Measurements from ENCODE around the gene UBLCP1.
"Not testable (repeated sequence)": the region's sequence is repeated elsewhere in the genome, so short reads cannot be mapped to it uniquely, and the experiment has no call there.

UBLCP1 gene

DNA sequence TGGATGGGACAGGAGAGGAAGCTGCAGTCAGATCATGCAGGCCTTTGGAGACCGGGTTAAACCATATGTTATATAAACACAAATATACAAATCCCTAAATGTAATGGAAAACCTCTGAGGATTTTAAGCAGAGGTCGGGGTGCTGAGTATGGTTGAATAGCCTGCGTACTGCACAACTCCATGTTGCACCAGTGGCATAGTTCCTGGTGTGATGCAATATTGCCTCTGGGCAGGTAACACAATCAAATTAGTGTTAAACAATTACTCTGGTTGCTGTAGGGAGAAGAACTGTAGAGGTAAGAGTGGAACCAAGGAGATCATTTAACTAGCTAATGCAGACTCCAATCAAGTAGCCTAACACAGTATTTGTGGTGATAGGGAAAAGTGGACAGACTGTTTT is 32.4 kb upstream of the UBLCP1 start:
- Histone ChIP-seq H3K9me2 (replicated peaks; ENCODE audit: control insufficient read depth, low read length) (no peaks in the 10 kb centered on the region), H4K20me1 (ENCODE audit: control insufficient read depth, insufficient read depth, low read depth, low read length) (no peaks in the 10 kb centered on the region), H3K4me3 (ENCODE audit: low read length) (no peak overlapping the region), H3K4me2 (ENCODE audit: low read length) (no peak overlapping the region), H3F3A (ENCODE audit: control insufficient read depth, insufficient read depth) (no peaks in the 10 kb centered on the region), H3K27me3 (ENCODE audit: control insufficient read depth, low read length) (peaks cover 17% of the 10 kb centered on the region), H3K36me3 (ENCODE audit: control insufficient read depth, low read length) (no peaks in the 10 kb centered on the region), H3K4me1 (ENCODE audit: control insufficient read depth, low read length) (no peaks in the 10 kb centered on the region), H3K79me2 (ENCODE audit: control insufficient read depth, low read length) (no peaks in the 10 kb centered on the region), H3K9me3 (ENCODE audit: control insufficient read depth, insufficient read depth, low read length) (no peaks in the 10 kb centered on the region), H3K27ac (ENCODE audit: low read depth, low read length) (no peak overlapping the region)
- TF ChIP-seq, protein P1, sequence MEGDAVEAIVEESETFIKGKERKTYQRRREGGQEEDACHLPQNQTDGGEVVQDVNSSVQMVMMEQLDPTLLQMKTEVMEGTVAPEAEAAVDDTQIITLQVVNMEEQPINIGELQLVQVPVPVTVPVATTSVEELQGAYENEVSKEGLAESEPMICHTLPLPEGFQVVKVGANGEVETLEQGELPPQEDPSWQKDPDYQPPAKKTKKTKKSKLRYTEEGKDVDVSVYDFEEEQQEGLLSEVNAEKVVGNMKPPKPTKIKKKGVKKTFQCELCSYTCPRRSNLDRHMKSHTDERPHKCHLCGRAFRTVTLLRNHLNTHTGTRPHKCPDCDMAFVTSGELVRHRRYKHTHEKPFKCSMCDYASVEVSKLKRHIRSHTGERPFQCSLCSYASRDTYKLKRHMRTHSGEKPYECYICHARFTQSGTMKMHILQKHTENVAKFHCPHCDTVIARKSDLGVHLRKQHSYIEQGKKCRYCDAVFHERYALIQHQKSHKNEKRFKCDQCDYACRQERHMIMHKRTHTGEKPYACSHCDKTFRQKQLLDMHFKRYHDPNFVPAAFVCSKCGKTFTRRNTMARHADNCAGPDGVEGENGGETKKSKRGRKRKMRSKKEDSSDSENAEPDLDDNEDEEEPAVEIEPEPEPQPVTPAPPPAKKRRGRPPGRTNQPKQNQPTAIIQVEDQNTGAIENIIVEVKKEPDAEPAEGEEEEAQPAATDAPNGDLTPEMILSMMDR (IDR thresholded peaks at IDR 0.05; ENCODE audit: low read depth, low read length, poor library complexity, severe bottlenecking), result no peak

DNA sequence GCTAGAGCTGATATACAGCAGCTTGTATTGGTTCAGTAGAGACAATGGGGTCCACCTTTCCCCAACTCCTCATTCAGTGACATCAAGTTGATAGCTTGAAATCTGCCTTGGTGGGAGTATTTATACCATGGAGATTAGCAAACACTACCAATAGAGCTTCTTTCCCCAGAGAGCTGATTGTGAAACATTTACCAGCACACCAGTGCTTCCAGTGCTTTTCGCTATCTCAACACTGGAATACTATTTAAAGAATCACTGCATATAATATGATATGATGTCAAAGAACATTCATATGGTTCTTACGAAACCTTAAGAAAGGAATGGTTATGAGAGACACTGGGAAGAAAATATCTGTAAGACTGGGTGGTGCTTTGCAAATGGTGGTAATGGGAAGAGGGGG is 31.9 kb upstream of the UBLCP1 start:
- Histone ChIP-seq H3F3A (ENCODE audit: control insufficient read depth, insufficient read depth) (no peaks in the 10 kb centered on the region), H3K79me2 (ENCODE audit: control insufficient read depth, low read length) (no peaks in the 10 kb centered on the region), H3K27me3 (ENCODE audit: control insufficient read depth, low read length) (peaks cover 17% of the 10 kb centered on the region), H3K4me2 (ENCODE audit: low read length) (no peak overlapping the region), H3K4me3 (ENCODE audit: low read length) (no peak overlapping the region), H3K4me1 (ENCODE audit: control insufficient read depth, low read length) (no peaks in the 10 kb centered on the region), H3K27ac (ENCODE audit: low read depth, low read length) (no peak overlapping the region), H3K9me3 (ENCODE audit: control insufficient read depth, insufficient read depth, low read length) (no peaks in the 10 kb centered on the region), H3K9me2 (replicated peaks; ENCODE audit: control insufficient read depth, low read length) (no peaks in the 10 kb centered on the region), H4K20me1 (ENCODE audit: control insufficient read depth, insufficient read depth, low read depth, low read length) (no peaks in the 10 kb centered on the region), H3K36me3 (ENCODE audit: control insufficient read depth, low read length) (no peaks in the 10 kb centered on the region)
- TF ChIP-seq, protein P1 (IDR thresholded peaks at IDR 0.05; ENCODE audit: low read depth, low read length, poor library complexity, severe bottlenecking), result no peak
- no peak for TF ChIP-seq EZH2phosphoT487 (IDR thresholded peaks at IDR 0.05; ENCODE audit: borderline replicate concordance, low read length)

DNA sequence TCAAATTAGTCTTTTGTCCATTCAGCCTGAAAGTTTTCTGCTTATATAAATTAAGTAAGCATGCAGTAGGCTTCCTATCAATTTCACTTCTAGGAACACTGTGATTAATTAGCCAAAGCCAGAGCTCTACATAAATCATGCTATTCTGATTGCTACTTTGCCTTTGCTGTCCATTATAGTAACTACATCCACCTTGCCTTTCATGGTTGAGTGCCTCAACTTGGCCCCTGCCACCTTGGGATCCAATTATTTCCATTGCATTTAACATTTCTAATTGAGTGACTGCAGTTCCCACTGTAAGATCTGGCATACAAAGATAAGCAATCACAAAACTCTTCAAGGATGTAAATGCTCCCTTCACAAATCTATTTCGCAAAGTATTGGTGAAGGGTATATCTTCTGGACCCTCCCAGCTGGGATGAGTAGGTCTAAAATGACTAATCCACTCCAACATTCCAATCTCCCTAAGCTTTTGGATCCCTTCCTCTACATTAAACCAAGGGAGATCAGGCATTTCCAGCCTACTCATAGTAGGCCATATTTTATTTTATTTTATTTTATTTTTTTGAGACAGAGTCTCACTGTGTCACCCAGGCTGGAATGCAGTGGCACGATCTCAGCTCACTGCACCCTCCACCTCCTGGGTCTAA is 27.1 kb upstream of the UBLCP1 start:
- not testable (repeated sequence) for H3K36me3 ChIP-seq (ENCODE audit: control insufficient read depth, low read length); H3K9me2 ChIP-seq (replicated peaks; ENCODE audit: control insufficient read depth, low read length); H3K79me2 ChIP-seq (ENCODE audit: control insufficient read depth, low read length); H3K4me2 ChIP-seq (ENCODE audit: low read length); H3F3A ChIP-seq (ENCODE audit: control insufficient read depth, insufficient read depth); H3K27ac ChIP-seq (ENCODE audit: low read depth, low read length); H3K4me3 ChIP-seq (ENCODE audit: low read length); H3K4me1 ChIP-seq (ENCODE audit: control insufficient read depth, low read length); H3K9me3 ChIP-seq (ENCODE audit: control insufficient read depth, insufficient read depth, low read length); H4K20me1 ChIP-seq (ENCODE audit: control insufficient read depth, insufficient read depth, low read depth, low read length)
- peaks cover 11% of the 10 kb centered on the region for H3K27me3 ChIP-seq (ENCODE audit: control insufficient read depth, low read length)

- Histone ChIP-seq H3K4me3 (ENCODE audit: low read length) (no peak overlapping the region), H4K20me1 (ENCODE audit: control insufficient read depth, insufficient read depth, low read depth, low read length) (no peaks in the 10 kb centered on the region), H3K9me2 (replicated peaks; ENCODE audit: control insufficient read depth, low read length) (no peaks in the 10 kb centered on the region), H3K36me3 (ENCODE audit: control insufficient read depth, low read length) (no peaks in the 10 kb centered on the region), H3K9me3 (ENCODE audit: control insufficient read depth, insufficient read depth, low read length) (no peaks in the 10 kb centered on the region), H3K4me1 (ENCODE audit: control insufficient read depth, low read length) (peaks cover 16% of the 10 kb centered on the region), H3K79me2 (ENCODE audit: control insufficient read depth, low read length) (no peaks in the 10 kb centered on the region), H3K27me3 (ENCODE audit: control insufficient read depth, low read length) (no peaks in the 10 kb centered on the region), H3K27ac (ENCODE audit: low read depth, low read length) (no peak overlapping the region), H3F3A (ENCODE audit: control insufficient read depth, insufficient read depth) (no peaks in the 10 kb centered on the region), H3K4me2 (ENCODE audit: low read length) (no peak overlapping the region)
- TF ChIP-seq EZH2phosphoT487 (IDR thresholded peaks at IDR 0.05; ENCODE audit: borderline replicate concordance, low read length), result no peak
- TF ChIP-seq, protein P1 (IDR thresholded peaks at IDR 0.05; ENCODE audit: low read depth, low read length, poor library complexity, severe bottlenecking), result no peak
These were observed 22.7 kb upstream of the UBLCP1 start for GRCh38 chr5:159240301-159240870.

Measured in DOHH2 (cell line).